ENCODE results near the gene CHST7. TPM values are rescaled to one million over a fixed set of nuclear protein-coding genes. Genes with fewer than 3 reads are reported as not detected.
A peak's percentile ranks its signal among the peaks of the same experiment; 100 is the strongest.

CHST7 gene
- total and polyA plus RNA-seq, 3 donors from 2014 or later, result 2.5 to 18.7 (median 9.4) TPM

- intact Hi-C loops (cut with DNase I; ENCODE audit: low total_unique reads), result loop anchor here (10.0 kb wide), 1 partner anchor 65 kb away; no protein-coding TSS in a partner anchor
- Histone ChIP-seq H3K36me3 (ENCODE audit: low read depth, missing control alignments) (no peaks in the 10 kb centered on the region), H3K4me3 (no peak overlapping the region), H3K27ac (no peak overlapping the region), H3K4me1 (no peaks in the 10 kb centered on the region), H3K9me3 (no peaks in the 10 kb centered on the region), H3K27me3 (no peaks in the 10 kb centered on the region)
- no peak for TF ChIP-seq POLR2A (IDR thresholded peaks at IDR 0.05)
- no peak for TF ChIP-seq CTCF (IDR thresholded peaks at IDR 0.05)
- DNase-seq, result no peak
Observed at GRCh38 chrX:46569621-46570020, 3.9 kb upstream of the CHST7 start.

- no peak overlapping the region for H3K27ac ChIP-seq
- no peaks in the 10 kb centered on the region for H3K9me3 ChIP-seq
- no peaks in the 10 kb centered on the region for H3K36me3 ChIP-seq (ENCODE audit: low read depth, missing control alignments)
- H3K4me3 ChIP-seq, result no peak overlapping the region
- 90 to 92% methylated on average over 7 to 10 of the region's 10 CpGs for WGBS, 2 donors
- no peak for TF ChIP-seq POLR2A (IDR thresholded peaks at IDR 0.05)
- no peak for TF ChIP-seq CTCF (IDR thresholded peaks at IDR 0.05)
- no peak for DNase-seq
- intact Hi-C loops (cut with DNase I; ENCODE audit: low total_unique reads), result loop anchor here (10.0 kb wide), 1 partner anchor 63 kb away; no protein-coding TSS in a partner anchor
- no peaks in the 10 kb centered on the region for H3K27me3 ChIP-seq
- H3K4me1 ChIP-seq, result no peaks in the 10 kb centered on the region
Observed at GRCh38 chrX:46571423-46572339, 1.9 kb upstream of the CHST7 start.

GRCh38 chrX:46572340-46572936 lies 1.1 kb upstream of the CHST7 start:
- no peaks in the 10 kb centered on the region for H3K9me3 ChIP-seq
- DNase-seq, result no peak
- H3K27ac ChIP-seq, result peak overlapping the region in 1 of 2 donors; percentile 45
- 73 to 76% methylated on average over 5 of the region's 5 CpGs for WGBS, 2 donors
- H3K36me3 ChIP-seq (ENCODE audit: low read depth, missing control alignments), result no peaks in the 10 kb centered on the region
- no peak overlapping the region for H3K4me3 ChIP-seq
- intact Hi-C loops (cut with DNase I; ENCODE audit: low total_unique reads), result loop anchor here (10.0 kb wide), 1 partner anchor 62 kb away; no protein-coding TSS in a partner anchor
- TF ChIP-seq CTCF (IDR thresholded peaks at IDR 0.05), result no peak
- TF ChIP-seq POLR2A (IDR thresholded peaks at IDR 0.05), result no peak
- no peaks in the 10 kb centered on the region for H3K27me3 ChIP-seq
- no peaks in the 10 kb centered on the region for H3K4me1 ChIP-seq

GRCh38 chrX:46573892-46574773 lies 568 bp downstream of the CHST7 start:
- DNase-seq, result peak; percentile 50
- no peaks in the 10 kb centered on the region for H3K9me3 ChIP-seq
- H3K36me3 ChIP-seq (ENCODE audit: low read depth, missing control alignments), result no peaks in the 10 kb centered on the region
- no peak for TF ChIP-seq CTCF (IDR thresholded peaks at IDR 0.05)
- no peak for TF ChIP-seq POLR2A (IDR thresholded peaks at IDR 0.05)
- H3K27ac ChIP-seq, result peak overlapping the region in 1 of 2 donors; percentile 24
- no peaks in the 10 kb centered on the region for H3K4me1 ChIP-seq
- H3K4me3 ChIP-seq, result peak overlapping the region; percentile 56 to 66
- intact Hi-C loops (cut with DNase I; ENCODE audit: low total_unique reads), result loop anchor here (10.0 kb wide), 1 partner anchor 61 kb away; no protein-coding TSS in a partner anchor
- WGBS, 2 donors, result 3% methylated on average over 12 of the region's 107 CpGs; no CpG with 5 or more reads in 1 of the 2 donors
- H3K27me3 ChIP-seq, result no peaks in the 10 kb centered on the region
